T-helper 1 cell (primary cell): ENCODE measurements around the gene ALKBH3.

Source experiments
- DNase-seq, 5 donors: peaks; one replicate each; pipeline ENCODE4 v3.0.0-alpha.2; 2012 to 2020

ALKBH3 gene

GRCh38 chr11:43968719-43969118 lies 88.1 kb downstream of the ALKBH3 start:
- DNase-seq: no peak

GRCh38 chr11:43969543-43969942 lies 88.9 kb downstream of the ALKBH3 start:
- no peak for DNase-seq
